ENCODE results near the gene TFR2.

TFR2 gene

DNA sequence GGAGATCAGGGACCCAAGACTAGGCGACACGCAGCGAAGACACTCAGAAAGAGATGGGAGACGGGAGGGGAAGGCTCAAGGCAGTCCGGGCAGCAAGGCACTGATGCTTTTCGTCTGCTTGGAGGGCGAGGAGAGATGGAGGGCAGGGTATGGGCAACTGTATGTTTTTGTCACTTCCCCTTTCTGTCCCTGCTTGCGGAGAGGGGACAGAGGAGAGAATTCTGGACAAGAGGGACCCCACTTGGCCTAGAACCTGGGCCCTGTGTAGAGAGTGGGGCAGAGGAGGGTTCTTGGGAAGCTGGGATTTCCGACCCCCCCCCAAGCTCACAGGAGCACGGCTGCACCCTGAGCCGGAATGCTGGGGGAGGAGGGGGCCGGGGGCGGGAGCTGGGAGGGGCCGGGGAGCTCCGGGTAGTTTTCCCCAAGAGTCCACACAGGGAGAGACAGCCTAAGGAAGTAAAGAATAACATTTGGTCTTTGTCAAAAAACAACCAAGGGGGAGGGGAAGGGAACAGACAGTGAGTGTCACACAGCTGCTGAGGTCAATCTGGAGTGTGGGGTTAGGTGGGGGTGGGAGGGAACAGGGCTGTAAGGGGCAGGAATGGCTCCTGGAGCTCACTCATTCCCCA, 57.2 kb downstream of the TFR2 start:
- no peak for TF ChIP-seq GATA2 (IDR thresholded peaks at IDR 0.05; ENCODE audit: low read depth, low read length)
- TF ChIP-seq GATA3 (IDR thresholded peaks at IDR 0.05; ENCODE audit: low read depth, low read length): no peak

DNA sequence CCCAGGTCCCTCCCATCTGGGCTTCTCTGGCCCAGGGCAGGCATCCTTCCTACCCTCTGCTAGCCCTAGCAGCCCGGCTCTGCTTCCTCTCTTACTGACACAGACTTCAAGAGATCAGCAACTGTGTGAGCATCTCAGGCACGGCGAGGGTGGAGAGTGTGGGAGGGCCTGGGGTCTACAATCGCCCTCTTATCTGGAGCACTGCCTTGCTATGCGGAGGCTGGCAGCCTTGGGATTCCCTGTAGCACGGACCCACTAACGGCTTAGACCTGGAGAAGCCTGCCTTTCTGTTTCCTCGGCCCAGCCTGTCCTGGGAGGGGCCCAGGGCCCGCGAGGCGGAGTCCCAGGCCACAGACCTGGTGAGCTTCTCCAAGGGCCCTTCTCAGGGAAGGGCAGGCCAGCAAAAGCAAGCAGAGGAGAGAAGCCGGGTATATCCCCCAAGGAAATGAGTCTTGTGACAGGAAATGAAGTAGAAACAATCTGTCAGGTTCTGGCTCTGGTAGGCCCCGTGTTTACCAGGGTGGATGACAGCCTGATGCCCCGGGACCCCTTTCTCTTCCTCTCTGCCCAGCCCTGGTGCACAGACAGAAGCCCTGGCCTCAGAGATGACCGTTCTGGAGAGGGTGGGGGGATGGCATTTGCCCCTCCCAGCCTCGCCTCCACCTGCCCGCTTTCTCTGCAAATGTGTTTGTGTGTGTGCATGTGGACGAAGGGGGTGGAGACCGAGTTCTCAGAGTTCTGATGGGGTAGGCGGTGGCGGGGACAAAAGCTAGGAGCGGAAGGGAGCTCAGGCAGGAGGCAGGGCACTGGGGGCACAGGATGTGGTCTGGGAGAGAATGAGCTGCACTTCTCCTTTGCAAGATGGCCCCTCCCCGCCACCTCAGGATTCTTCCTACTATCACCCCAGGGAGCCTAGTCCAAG, 58.0 kb downstream of the TFR2 start:
- TF ChIP-seq GATA2 (IDR thresholded peaks at IDR 0.05; ENCODE audit: low read depth, low read length): no peak
- no peak for TF ChIP-seq GATA3 (IDR thresholded peaks at IDR 0.05; ENCODE audit: low read depth, low read length)

DNA sequence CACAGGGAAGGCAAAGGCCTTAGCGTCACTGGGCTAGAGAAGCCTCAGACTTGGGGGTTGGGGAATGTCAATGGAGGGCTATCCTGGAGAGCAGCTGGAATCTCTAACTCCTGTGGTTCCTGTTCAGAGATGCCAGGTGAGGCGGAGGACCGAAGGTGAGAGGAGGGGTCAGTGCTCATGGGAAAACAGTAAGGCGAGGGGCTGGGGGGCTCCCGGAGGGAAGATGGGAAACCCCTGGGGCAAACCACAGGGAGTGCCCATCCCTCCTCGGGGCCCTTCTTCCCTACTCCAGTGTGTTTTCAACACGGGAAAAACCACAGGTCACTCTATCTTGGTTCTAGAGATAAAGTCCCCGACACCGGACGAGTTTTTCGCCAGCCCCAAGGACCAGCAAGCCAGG, 58.7 kb downstream of the TFR2 start:
- TF ChIP-seq GATA2 (IDR thresholded peaks at IDR 0.05; ENCODE audit: low read depth, low read length) (no peak), GATA3 (IDR thresholded peaks at IDR 0.05; ENCODE audit: low read depth, low read length) (no peak)

DNA sequence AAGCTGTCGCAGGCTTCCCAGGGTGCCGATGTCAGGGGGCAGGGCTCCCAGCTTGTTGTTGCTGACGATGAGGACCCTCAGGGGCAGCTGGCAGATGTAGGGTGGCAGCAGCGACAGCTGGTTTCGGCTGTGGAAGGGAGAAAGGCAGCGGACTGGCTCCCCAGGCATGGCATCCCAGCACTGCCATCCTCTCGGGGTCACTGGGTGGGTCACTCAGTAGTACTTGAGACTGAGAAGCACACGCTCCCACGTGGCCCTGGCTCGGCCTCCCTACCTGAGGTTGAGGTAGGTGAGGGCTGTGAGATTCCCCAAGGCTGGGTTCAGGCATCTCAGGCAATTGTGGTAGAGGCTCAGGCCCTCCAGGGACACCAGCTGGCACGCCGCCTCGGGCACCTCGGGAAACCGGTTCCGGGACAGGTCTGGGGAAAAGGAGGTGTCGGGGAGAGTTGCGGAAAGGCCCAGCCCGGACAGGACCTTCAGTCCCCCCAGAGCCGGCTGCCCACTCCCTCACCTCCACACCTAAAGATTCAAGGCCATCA, 59.2 kb downstream of the TFR2 start:
- no peak for TF ChIP-seq GATA2 (IDR thresholded peaks at IDR 0.05; ENCODE audit: low read depth, low read length)
- no peak for TF ChIP-seq GATA3 (IDR thresholded peaks at IDR 0.05; ENCODE audit: low read depth, low read length)

DNA sequence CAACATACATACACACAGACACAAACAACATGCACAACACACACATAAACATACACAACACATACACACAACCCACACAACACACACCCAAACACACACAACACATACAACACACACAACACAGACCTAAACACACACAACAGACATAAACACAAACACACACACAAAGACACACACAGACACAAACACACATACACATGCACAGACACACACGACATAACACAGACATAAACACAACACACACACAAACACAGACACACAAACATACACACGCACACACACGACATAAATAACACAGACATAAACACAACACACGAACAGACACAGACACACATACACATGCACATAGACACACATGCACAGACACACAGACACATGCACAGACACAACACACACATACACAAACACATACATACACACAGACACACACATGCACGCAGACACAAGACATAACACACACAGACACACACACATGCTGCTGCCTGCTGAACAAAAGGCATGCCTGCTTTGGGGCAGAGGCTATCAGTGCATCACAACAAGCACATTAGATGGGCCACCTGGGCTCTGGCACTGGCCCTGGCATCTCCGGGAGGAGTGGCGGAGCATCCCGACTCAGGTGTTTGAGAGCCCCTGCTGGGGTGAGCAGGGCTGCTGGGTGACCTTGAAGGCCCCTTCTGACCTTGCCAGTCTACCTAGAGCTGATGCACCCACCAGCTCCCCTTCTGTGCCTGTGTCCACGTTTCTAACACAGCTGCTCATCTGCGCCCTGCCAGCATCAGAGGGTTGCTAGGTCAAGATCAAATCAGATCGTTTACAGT, 60.7 kb downstream of the TFR2 start:
- no peak for TF ChIP-seq GATA2 (IDR thresholded peaks at IDR 0.05; ENCODE audit: low read depth, low read length)
- no peak for TF ChIP-seq GATA3 (IDR thresholded peaks at IDR 0.05; ENCODE audit: low read depth, low read length)

DNA sequence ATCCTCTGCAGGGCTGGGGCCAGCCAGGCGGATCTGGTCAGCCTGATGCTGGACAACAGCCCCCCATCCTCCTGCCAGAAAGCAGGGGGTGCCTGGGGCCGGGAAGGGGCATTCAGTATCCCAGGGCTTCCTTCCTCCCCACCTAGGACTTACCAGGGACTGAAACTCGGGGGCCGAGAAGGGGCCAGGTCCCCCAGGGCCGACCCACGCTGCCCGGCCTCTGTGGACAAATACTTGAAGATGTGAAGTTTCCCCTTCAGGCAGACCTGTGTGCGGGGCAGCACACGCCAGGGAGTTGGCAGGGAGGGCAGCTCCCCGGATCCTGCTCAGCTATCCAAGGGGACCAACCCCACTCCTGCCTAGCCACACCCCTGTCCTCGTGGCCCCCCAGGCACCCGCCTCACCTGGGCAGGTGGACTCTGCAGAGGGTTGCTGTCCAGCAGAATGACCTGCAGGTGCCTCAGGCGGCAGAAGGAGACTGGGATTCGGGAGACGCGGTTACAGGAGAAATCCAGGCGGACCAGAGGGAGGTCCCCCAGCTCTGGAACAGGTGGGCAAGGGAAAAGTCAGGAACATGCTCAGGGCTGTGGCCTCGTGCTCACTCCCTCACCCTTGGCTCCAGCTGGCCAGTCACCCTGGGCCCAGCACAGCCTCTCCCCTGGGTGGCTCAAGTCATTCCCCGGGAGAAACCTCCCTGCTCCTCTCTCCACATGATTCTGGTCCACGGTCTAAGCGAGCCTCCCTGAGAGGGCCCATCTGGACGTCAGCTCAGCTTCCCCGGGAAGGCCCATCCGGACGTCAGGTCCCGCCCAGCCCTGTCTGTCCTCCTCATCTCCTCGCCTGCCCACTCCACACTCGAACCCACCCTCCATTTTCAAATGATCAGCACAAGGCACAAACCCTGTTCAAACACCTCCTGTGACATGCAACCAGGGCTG, 62.8 kb downstream of the TFR2 start:
- TF ChIP-seq GATA2 (IDR thresholded peaks at IDR 0.05; ENCODE audit: low read depth, low read length) (no peak), GATA3 (IDR thresholded peaks at IDR 0.05; ENCODE audit: low read depth, low read length) (no peak)

DNA sequence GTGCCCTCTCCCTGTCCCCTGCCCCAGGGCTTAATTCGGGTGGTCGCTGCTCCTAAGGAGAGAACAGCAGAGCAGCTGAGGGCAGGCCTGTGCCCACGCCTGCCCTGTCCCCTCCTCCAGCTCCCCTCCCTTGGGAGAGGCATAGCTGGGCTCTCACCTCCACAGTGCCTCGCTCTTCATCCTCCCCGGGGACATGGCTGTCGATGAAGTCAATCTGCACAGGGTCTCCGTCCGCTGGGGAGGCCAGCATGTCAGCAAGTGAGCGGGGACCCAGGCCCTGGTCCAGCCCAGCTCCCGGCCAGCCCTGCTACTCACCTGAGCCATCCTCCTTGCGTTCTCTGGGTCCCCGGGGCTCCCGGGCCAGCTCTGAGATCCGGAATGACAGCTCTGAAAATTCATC, 63.8 kb downstream of the TFR2 start:
- TF ChIP-seq GATA2 (IDR thresholded peaks at IDR 0.05; ENCODE audit: low read depth, low read length) (no peak), GATA3 (IDR thresholded peaks at IDR 0.05; ENCODE audit: low read depth, low read length) (no peak)

DNA sequence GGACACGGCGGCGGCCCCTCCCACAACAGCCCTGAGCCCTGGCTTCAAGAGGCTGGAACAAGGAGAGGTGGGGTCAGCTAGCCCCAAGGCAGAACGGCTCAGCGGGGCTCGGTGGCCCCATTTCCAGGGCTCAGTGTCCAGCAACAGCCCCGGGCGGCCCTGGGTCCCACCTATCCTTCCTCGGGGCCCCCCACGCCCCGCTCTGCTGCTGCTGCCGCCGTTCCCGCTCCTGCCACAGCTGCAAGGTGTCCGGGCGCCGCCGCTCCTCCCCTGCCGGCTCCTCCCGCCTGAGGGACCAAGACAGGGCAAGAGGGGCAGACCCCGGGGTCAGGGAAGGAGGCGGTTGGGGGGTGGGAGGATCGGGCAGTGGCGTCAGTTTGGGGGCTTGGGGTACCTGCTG, 64.2 kb downstream of the TFR2 start:
- no peak for TF ChIP-seq GATA3 (IDR thresholded peaks at IDR 0.05; ENCODE audit: low read depth, low read length)
- TF ChIP-seq GATA2 (IDR thresholded peaks at IDR 0.05; ENCODE audit: low read depth, low read length): no peak

DNA sequence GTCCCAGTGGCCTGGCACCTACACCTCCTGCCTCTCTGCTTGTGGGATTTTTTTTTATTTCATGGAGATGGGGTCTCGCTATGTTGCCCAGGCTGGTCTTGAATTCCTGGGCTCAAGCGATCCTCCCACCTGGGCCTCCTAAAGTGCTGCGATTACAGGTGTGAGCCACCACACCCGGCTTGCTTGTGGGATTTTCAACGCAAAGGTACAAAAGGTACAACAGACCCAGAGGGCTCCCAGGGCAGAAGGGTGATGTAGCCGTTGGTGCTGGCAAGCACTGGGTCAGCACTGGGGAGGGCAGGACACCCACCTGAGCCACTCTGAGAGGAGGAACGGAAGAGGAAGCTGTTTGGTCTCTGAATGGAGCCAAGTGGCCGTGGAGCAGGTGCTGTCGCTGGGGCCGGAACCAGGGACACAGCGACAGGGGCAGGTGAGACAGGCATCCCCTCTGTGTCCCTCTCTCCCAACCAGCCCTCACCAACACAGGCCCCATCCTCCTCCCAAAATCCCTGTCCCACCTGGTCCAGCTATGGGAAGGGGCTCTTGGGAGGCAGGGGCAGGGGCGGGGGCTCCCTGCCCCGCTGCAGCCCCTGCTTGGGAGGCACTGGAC, 64.9 kb downstream of the TFR2 start:
- no peak for TF ChIP-seq GATA3 (IDR thresholded peaks at IDR 0.05; ENCODE audit: low read depth, low read length)
- TF ChIP-seq GATA2 (IDR thresholded peaks at IDR 0.05; ENCODE audit: low read depth, low read length): no peak

DNA sequence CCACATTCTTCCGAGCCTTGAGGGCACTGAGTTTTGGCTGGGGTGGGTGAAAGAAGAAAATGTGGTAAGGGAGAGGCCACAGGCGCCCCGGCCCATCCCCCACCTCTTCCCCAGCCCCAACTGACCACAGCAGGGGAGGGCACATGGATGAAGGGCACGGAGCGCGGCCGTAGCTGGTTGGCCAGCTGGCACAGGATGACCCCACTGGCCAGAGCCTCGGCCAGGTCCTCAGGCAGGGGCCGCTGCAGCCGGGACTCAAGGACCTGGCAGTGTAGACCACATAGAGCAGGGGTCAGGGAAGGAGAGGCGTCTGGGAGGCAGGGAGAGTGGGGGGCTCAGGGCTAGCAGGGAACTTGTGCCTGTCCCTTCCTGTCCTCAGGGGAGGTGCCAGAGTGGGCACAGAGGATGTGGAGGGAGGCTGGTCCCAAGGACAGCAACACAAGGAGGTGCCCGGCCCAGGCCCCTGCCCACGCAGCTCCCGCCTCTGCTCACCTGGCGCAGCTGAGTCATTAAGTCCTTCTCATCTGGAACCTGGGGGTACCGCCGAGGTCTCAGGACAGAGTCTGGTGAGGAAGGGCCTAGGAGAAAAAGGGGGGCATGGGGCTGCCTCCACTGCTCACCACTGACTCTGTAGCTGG, 65.5 kb downstream of the TFR2 start:
- no peak for TF ChIP-seq GATA3 (IDR thresholded peaks at IDR 0.05; ENCODE audit: low read depth, low read length)
- TF ChIP-seq GATA2 (IDR thresholded peaks at IDR 0.05; ENCODE audit: low read depth, low read length): no peak

DNA sequence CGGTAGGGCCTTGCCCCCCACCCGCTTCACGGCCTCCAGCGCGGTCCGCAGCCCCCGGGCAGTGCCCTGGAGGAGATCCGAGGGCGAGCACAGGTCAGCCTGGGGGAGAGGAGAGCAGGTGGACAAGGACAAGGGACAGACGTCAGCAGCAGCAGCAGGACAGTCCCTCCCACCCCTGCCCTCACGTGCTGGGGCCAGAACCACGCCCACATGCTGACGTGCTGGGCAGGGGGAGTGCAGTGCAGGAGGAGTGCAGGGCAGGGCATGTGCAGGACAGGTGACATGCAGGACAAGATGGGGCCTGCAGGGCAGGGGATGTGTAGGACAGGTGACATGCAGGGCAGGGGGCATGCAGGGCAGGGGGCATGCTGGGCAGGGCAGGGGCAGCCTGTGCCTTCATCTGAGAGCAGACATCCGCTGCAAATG, 66.1 kb downstream of the TFR2 start:
- TF ChIP-seq GATA3 (IDR thresholded peaks at IDR 0.05; ENCODE audit: low read depth, low read length): no peak
- TF ChIP-seq GATA2 (IDR thresholded peaks at IDR 0.05; ENCODE audit: low read depth, low read length): no peak
